ENCODE data around the gene OSBPL2.

The OSBPL2 gene

DNA sequence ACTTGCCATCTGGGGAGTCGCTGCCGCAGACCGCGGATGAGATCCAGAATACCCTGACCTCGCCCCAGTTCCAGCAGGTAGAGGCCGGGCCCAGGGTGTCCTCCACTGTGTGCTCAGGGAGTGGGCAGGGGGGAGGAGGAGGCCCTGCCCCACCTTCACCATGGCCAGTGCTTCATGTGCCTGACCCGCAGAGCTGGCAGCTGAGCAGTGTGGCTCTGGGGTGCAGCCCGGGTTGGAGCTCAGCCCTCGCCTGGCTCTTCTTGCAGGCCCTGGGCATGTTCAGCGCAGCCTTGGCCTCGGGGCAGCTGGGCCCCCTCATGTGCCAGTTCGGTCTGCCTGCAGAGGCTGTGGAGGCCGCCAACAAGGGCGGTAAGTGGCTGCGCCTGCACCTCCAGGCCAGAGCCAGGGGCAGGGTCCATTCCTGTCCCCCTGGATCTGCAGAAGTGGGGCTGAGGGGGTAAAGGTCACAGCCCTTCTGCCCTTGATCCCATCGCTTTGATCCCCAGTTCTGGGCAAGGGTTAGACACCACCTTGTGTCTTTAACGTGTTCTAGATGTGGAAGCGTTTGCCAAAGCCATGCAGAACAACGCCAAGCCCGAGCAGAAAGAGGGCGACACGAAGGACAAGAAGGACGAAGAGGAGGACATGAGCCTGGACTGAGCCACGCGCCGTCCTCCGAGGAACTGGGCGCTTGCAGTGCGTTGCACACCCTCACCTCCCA, 69.9 kb downstream of the OSBPL2 start:
- DNase-seq (ENCODE audit: insufficient read length, low spot score) (no peak), FAIRE-seq (no peak)
- TF ChIP-seq POLR2A (IDR thresholded peaks at IDR 0.05; ENCODE audit: low read depth, low read length) = no peak

DNA sequence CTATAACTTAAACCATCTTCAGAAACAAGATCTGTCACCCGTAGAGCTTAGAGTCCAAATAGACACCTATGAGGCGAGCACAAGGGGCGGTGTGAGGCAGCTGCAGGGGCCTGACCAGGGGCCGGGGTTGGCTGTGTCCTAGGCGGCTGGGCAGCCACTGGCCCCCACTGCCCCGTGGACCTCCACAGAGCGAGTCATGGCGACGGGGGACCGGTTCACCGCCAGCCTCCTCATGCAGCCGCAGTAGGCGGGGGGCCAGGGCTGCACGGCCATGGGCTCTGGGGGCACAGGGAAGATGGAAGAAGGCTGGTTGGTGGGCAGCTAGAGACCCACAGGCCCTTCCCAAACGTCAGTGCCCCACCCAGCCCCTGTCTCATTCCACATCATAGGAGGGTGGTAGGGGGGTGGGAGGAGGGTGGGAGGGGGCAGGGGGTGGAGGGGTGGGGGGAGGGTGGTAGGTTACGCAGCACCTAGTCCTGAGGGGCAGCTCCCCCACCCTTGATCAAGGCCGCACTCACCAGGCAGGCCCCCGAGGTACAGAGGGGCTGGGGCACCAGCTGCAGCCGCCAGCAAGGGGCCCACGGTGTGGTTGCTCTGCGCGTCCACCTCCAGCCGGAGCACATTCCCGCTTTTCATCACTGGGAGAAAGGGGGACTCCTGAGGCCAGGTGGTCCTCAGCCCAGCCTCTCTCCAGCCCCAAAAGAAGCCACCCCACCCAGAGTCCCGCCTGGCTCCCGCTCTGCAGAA, 71.0 kb downstream of the OSBPL2 start:
- no peak for DNase-seq (ENCODE audit: insufficient read length, low spot score)
- no peak for TF ChIP-seq POLR2A (IDR thresholded peaks at IDR 0.05; ENCODE audit: low read depth, low read length)
- FAIRE-seq = no peak

DNA sequence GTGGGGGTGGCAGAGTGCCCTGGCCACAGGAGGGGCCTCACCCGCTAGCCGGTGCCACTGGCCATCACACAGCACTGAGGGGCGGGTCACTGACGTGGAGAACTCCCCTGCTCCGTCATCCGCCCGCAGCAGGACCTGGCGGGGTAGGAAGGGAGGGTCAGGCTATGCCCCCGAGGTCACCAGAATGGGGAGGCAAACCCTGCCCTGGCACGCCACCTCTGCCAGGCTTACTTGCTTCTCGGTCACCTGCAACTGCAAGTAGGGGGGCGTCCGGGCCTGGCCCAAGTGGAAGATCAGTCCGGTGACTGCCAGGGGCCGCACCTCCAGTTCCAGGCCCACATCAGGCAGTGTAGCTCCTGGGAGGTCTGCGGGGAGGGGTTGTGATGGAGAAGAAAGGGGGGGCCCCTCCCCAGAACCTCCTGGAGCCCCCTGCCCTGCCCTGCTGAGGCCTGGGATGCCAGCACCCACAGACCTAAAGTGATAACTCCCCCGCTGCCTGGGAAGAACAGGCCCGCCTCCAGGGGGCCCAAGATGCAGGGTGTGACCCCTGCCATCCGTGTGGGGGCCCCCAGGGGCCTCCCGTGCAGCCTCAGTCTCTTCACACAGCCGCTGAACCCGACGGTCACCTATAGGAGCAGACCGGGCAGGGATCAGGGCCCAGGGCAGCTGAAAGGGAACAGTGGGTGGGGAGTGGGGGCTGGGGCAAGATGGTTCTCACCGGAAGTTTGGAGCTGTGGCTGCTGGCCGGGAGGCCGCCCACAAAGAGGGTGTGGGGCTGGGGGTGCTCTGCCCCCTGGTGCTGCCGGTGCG, 71.8 kb downstream of the OSBPL2 start:
- DNase-seq (ENCODE audit: insufficient read length, low spot score) (no peak), FAIRE-seq (no peak)
- TF ChIP-seq POLR2A (IDR thresholded peaks at IDR 0.05; ENCODE audit: low read depth, low read length) = no peak

DNA sequence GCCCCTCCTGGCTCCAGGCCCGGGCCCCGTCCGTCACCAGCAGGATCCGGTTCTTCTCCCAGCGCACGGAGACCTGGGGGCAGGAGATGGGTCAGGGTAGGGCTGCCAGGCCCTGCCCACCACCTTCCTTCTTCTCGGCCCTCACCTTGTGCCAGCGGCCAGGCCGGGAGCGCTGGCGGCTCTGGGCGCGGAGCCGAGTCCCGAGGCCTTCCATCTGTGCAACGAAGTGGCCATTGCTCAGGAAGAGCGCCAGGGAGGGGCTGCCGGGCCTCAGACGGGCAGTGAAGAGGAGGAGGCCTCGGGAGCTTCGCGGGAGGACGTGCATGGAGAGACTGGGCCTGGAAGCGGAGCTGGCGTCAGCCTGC, 72.4 kb downstream of the OSBPL2 start:
- no peak for DNase-seq (ENCODE audit: insufficient read length, low spot score)

DNA sequence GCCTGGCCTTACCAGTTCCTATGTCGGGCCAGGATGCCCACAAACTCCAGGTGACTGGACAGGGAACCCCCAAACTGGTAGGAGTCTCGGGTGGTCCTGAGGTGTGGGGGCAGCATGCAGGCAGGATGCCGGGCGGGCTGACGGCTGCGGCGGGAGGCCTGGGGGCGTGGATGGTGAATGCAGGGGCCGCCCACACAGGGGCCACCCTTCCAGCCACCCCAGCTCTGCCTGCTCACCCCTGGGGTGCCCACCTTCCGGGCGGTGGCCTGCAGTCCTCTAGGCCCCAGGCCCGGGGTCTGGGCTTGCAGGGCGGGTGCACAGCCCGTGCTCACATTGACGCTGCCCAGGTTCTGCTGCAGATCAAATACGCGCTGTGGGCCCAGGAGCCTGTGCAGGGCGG, 72.8 kb downstream of the OSBPL2 start:
- FAIRE-seq = no peak
- DNase-seq (ENCODE audit: insufficient read length, low spot score) = no peak
- TF ChIP-seq POLR2A (IDR thresholded peaks at IDR 0.05; ENCODE audit: low read depth, low read length) = no peak

More for the DNA sequence above, 72.4 kb downstream of the OSBPL2 start:
- no peak for TF ChIP-seq POLR2A (IDR thresholded peaks at IDR 0.05; ENCODE audit: low read depth, low read length)
- FAIRE-seq = no peak

DNA sequence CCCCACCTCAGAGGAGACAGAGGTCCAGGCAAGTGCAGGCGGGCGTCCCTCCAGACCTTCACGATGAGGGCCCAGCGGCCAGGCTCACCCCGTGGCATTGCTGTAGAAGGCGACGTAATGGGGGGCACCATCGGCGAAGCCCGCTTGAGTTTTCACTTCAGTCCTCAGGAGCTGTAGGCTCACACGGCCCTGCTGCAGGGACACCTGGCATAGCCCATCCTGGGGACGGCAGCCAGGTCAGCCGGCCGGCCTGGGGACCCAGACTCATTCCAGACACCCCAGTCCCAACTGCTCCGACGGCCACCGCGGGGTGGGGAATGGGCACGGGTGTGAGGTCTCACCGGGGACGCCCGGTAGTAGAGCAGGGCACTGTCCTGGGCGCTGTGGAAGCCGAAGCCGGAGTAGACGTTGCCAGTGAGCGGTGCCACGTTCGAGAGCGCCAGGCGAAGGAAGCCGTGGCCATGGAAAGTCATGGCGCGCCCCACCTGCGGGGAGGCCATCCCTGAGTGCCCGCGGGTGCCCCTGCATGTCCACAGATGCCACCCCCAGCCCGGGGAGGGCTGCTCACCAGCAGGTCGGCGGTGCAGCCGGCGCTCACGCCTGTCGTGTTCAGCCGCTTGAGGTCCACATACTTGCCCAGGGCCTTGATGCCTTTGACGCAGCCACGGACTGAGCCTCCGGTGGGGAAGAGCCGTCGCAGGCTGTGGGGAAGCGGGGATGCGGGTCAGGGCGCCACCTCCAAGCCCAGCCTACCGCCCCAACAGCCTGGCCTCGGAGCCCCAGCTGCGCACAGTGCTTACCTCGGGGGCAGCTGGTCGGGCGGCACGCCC, 73.7 kb downstream of the OSBPL2 start:
- no peak for TF ChIP-seq POLR2A (IDR thresholded peaks at IDR 0.05; ENCODE audit: low read depth, low read length)
- FAIRE-seq (no peak), DNase-seq (ENCODE audit: insufficient read length, low spot score) (no peak)

DNA sequence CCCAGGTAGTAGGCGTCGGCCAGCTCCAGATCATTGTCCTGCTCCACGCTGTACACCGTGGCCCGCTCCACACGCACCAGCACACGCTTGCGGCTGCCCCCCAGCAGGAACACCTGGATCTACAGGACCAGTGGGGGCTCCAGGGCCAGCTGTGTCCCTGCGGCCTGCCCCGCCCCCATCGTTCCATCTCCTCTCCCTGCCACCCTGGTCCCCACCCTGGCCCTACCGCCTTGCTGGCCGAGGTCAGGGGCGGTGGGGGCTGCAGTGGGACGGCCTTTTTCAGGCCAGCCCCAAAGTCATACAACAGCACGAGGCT, 74.3 kb downstream of the OSBPL2 start:
- no peak for FAIRE-seq

DNA sequence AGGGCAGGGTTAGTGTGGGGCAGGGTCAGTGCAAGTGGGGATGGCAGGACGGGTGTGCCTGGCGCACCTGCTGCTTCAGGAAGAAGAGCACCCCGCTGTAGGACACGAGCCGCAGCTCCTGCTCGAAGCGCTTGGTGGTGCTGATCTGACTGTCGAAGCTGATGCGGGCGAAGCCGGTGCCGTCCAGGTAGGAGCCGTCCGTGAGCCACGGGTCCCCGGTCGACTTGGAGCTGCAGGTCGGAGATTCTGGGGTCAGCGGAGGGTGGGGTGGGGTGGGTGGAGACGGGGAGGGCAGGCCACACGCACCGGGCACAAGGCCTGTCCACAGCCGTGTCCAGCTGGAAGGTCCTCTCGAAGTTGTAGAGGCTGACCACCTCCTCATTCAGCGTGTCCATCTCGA, 74.7 kb downstream of the OSBPL2 start:
- no peak for TF ChIP-seq POLR2A (IDR thresholded peaks at IDR 0.05; ENCODE audit: low read depth, low read length)
- FAIRE-seq = no peak

More for the DNA sequence above, 74.3 kb downstream of the OSBPL2 start:
- DNase-seq (ENCODE audit: insufficient read length, low spot score) = no peak
- no peak for TF ChIP-seq POLR2A (IDR thresholded peaks at IDR 0.05; ENCODE audit: low read depth, low read length)

DNA sequence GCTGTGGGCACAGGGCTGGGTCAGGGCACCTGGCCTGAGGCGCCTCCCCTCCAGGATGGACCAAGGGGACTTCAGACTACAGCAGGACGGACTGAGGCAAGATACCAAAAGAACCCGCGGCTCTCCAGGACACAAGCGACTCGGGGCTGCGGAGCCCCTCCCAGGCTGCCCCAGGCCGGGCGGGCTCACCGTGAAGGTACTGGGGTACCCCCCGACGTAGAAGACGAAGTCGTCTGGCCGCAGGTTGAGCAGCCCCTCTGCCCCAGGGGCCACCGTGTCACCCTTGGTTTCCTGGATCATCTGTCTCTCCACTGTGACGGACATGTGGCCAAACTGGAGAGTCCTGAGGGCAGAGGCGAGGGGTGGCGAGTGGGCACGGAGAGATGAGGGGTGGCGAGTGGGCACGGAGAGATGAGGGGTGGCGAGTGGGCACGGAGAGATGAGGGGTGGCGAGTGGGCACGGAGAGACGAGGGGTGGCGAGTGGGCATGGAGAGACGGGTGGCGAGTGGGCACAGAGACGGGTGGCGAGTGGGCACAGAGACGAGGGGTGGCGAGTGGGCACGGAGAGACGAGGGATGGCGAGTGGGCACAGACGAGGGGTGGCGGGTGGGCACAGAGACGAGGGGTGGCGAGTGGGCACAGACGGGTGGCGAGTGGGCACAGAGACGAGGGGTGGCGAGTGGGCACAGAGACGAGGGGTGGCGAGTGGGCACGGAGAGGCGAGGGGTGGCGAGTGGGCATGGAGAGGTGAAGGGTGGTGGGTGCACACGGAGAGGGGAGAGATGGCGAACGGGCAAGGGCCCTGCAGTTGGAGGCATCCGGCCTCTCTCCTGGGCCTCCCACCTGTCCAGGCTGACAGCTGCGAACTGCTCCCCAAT, 75.4 kb downstream of the OSBPL2 start:
- TF ChIP-seq POLR2A (IDR thresholded peaks at IDR 0.05; ENCODE audit: low read depth, low read length) = no peak
- DNase-seq (ENCODE audit: insufficient read length, low spot score) = no peak
- no peak for FAIRE-seq

More for the DNA sequence above, 74.7 kb downstream of the OSBPL2 start:
- DNase-seq (ENCODE audit: insufficient read length, low spot score) = no peak

DNA sequence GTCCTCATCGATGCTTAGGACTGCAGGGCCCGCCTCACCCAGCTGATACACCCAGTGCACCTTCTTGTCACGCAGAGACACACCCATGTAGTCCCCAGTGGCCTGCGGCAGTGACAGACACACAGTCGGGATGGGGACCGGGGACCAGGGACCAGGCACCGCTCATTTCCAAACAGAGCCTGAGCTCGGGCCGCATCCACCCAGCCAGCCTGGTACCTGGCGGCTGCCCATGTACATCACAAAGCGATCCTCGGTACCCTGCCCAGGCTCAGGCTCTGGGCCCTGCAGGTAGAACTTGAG, 76.0 kb downstream of the OSBPL2 start:
- no peak for FAIRE-seq
- DNase-seq (ENCODE audit: insufficient read length, low spot score) = no peak
- TF ChIP-seq POLR2A (IDR thresholded peaks at IDR 0.05; ENCODE audit: low read depth, low read length) = no peak

DNA sequence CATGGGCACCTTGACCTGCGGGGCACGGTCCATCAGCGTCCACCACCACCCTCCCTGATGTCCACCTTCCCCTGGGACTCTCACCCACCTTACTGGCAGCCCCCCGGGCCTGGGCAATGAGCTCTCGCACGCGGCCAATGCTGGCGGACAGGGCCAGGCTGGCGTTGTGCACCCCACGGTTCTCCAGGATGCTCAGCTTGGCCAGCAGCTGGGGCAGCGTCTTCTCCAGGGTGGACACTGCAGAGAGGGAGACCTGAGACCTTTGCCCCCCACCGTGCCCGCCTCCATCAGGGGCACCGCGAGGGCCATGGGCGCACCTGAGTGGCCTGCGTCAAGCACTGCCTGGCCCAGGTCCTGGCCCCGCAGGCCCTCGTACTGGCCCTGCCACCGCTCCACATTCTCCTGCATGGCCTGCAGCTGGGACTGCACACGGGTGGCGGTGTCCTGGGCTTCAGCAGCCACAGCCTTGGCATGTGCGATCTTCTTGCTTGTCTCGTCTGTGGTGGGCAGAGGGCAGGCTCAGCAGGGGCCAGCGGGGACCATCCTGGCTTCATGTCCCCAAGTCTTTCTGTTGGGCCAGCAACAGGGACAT, 76.5 kb downstream of the OSBPL2 start:
- no peak for TF ChIP-seq POLR2A (IDR thresholded peaks at IDR 0.05; ENCODE audit: low read depth, low read length)
- no peak for DNase-seq (ENCODE audit: insufficient read length, low spot score)

DNA sequence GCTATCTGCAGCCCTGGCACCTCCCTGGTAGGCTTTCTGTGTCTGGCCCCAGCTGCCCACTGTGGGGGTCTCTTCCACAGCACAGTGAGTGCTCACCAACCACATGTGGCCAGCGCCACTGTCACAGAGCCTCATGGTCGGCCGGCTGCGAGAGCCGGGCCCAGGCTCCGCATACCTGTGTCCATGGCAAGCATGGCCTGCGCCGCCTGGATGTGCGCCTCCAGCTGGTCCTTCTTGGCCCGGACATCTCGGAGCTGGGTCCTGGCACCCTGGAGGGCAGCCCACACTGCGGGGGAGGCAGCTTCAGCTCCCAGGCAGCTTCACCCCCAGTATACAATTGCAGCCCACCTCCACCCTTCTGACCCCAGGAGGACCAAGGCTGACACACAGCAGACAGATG, 77.5 kb downstream of the OSBPL2 start:
- FAIRE-seq = no peak
- no peak for TF ChIP-seq POLR2A (IDR thresholded peaks at IDR 0.05; ENCODE audit: low read depth, low read length)
- DNase-seq (ENCODE audit: insufficient read length, low spot score) = no peak

More for the DNA sequence above, 76.5 kb downstream of the OSBPL2 start:
- FAIRE-seq = no peak
